ENCODE results near the gene TMEM263.
"Not testable (repeated sequence)": the region's sequence is repeated elsewhere in the genome, so short reads cannot be mapped to it uniquely, and the experiment has no call there.

TMEM263 gene

GRCh38 chr12:106955377-106956047, at the start of gene TMEM263:
Gene TMEM263 (plus strand): TSS chr12:106955907. CDS start chr12:106967117, 11,210 bp downstream.
- DNase-seq: peak; percentile 89

GRCh38 chr12:106906715-106907114, 49.0 kb upstream of the TMEM263 start:
- no peak for DNase-seq

- DNase-seq: peak; percentile 24
Measured at GRCh38 chr12:106907411-106907810, 48.3 kb upstream of the TMEM263 start.

GRCh38 chr12:106907846-106908245, 47.9 kb upstream of the TMEM263 start:
- no peak for DNase-seq

GRCh38 chr12:106908561-106908960, 47.1 kb upstream of the TMEM263 start:
- DNase-seq: no peak

- DNase-seq: peak; percentile 24
Measured at GRCh38 chr12:106910202-106910601, 45.5 kb upstream of the TMEM263 start.

GRCh38 chr12:106911581-106911980, 44.1 kb upstream of the TMEM263 start:
- DNase-seq: no peak

GRCh38 chr12:106913456-106913855, 42.3 kb upstream of the TMEM263 start:
- no peak for DNase-seq

- DNase-seq: no peak
Measured at GRCh38 chr12:106914796-106915634, 40.7 kb upstream of the TMEM263 start.

GRCh38 chr12:106915635-106916026, 40.1 kb upstream of the TMEM263 start:
- DNase-seq: no peak

GRCh38 chr12:106917503-106917902, 38.2 kb upstream of the TMEM263 start:
- no peak for DNase-seq

- DNase-seq: no peak
Measured at GRCh38 chr12:106918746-106919145, 37.0 kb upstream of the TMEM263 start.

GRCh38 chr12:106919910-106920544, 35.7 kb upstream of the TMEM263 start:
- DNase-seq: peak; percentile 59

- not testable (repeated sequence) for DNase-seq
Measured at GRCh38 chr12:106921976-106922375, 33.7 kb upstream of the TMEM263 start.

- DNase-seq: not testable (repeated sequence)
Measured at GRCh38 chr12:106923594-106923993, 32.1 kb upstream of the TMEM263 start.

GRCh38 chr12:106924268-106924861, 31.3 kb upstream of the TMEM263 start:
- peak; percentile 20 for DNase-seq

- no peak for DNase-seq
Measured at GRCh38 chr12:106926657-106927056, 29.1 kb upstream of the TMEM263 start.

- no peak for DNase-seq
Measured at GRCh38 chr12:106934277-106934676, 21.4 kb upstream of the TMEM263 start.

- peak; percentile 55 for DNase-seq
Measured at GRCh38 chr12:106941481-106942156, 14.1 kb upstream of the TMEM263 start.

GRCh38 chr12:106942775-106943174, 12.9 kb upstream of the TMEM263 start:
- DNase-seq: peak; percentile 83

- DNase-seq: peak; percentile 16
Measured at GRCh38 chr12:106945261-106945851, 10.4 kb upstream of the TMEM263 start.

- DNase-seq: no peak
Measured at GRCh38 chr12:106947461-106947860, 8.2 kb upstream of the TMEM263 start.
